Right renal cortex interstitium (tissue), 3 donors: ENCODE measurements around the gene LY6G5C. TPM values are rescaled to one million over a fixed set of nuclear protein-coding genes. Genes with fewer than 3 reads are reported as not detected.

Experiments
- DNase-seq, 3 donors: peaks; one replicate each; pipeline ENCODE4 v3.0.0-alpha.2; 2013; ENCODE audit warnings: low read depth in 3 of 3, low spot score in 2 of 3
- polyA plus RNA-seq, 3 donors: library from polyadenylated mRNA; unstranded; fragments of 120-200 nt; gene quantifications; one replicate each; pipeline ENCODE4 v1.2.1, GENCODE V29; 2013; ENCODE audit not compliant: insufficient read length in 3 of 3

The LY6G5C gene
- polyA plus RNA-seq, 3 donors = 2.4 to 3.2 (median 2.5) TPM

- DNase-seq = no peak
Measured at GRCh38 chr6:31691564-31692108, 10.8 kb upstream of the LY6G5C start.

GRCh38 chr6:31691078-31691463, 10.2 kb upstream of the LY6G5C start:
- DNase-seq = no peak

- DNase-seq = no peak
Measured at GRCh38 chr6:31690231-31691077, 9.6 kb upstream of the LY6G5C start.

- no peak for DNase-seq
Measured at GRCh38 chr6:31689249-31690110, 8.6 kb upstream of the LY6G5C start.

GRCh38 chr6:31687860-31688693, 7.2 kb upstream of the LY6G5C start:
- DNase-seq = no peak

- no peak for DNase-seq
Measured at GRCh38 chr6:31687321-31687720, 6.5 kb upstream of the LY6G5C start.

- DNase-seq = no peak
Measured at GRCh38 chr6:31686483-31686882, 5.6 kb upstream of the LY6G5C start.

- DNase-seq = no peak
Measured at GRCh38 chr6:31683591-31683990, 2.7 kb upstream of the LY6G5C start.

GRCh38 chr6:31681135-31681671, 336 bp upstream of the LY6G5C start:
- no peak for DNase-seq

- DNase-seq = no peak
Measured at GRCh38 chr6:31677955-31678354, 2.9 kb downstream of the LY6G5C start.

- no peak for DNase-seq
Measured at GRCh38 chr6:31676904-31677303, 4.0 kb downstream of the LY6G5C start.

- DNase-seq = no peak
Measured at GRCh38 chr6:31676322-31676903, 4.5 kb downstream of the LY6G5C start.

- no peak for DNase-seq
Measured at GRCh38 chr6:31669676-31670075, 11.2 kb downstream of the LY6G5C start, which contains the start of gene LY6G5B. LY6G5B (plus strand) TSS chr6:31669976; CDS start chr6:31670951, 975 bp downstream.

- no peak for DNase-seq
Measured at GRCh38 chr6:31666337-31666965, 14.4 kb downstream of the LY6G5C start.

- peak in 2 of 3 donors; percentile 90 to 96 for DNase-seq
Measured at GRCh38 chr6:31665501-31666336, 15.1 kb downstream of the LY6G5C start, which contains the start of gene CSNK2B. CSNK2B (plus strand) TSS chr6:31666080; CDS start chr6:31666832, 752 bp downstream.

- DNase-seq = peak in 2 of 3 donors; percentile 89 to 92
Measured at GRCh38 chr6:31664790-31665500, 15.9 kb downstream of the LY6G5C start, which contains the start of gene GPANK1. GPANK1 (minus strand) TSS chr6:31664997; CDS start chr6:31664478, 519 bp downstream.

GRCh38 chr6:31663961-31664789, 16.7 kb downstream of the LY6G5C start:
- no peak for DNase-seq
